SK-N-MC (cell line): ENCODE data around the gene PDZD4.

Source experiments
- FOXP2 ChIP-seq: optimal IDR thresholded peaks from 2 replicates; pipeline ENCODE3; 2011; ENCODE audit warnings: mild to moderate bottlenecking, moderate library complexity; ENCODE audit not compliant: insufficient read depth; ENCODE audit errors: extremely low read length, control extremely low read depth
- POLR2AphosphoS5 ChIP-seq: IDR thresholded peaks from 2 replicates; pipeline ENCODE4 v1.6.1; 2012; ENCODE audit warnings: mild to moderate bottlenecking, low read depth, low read length, borderline replicate concordance

DNA sequence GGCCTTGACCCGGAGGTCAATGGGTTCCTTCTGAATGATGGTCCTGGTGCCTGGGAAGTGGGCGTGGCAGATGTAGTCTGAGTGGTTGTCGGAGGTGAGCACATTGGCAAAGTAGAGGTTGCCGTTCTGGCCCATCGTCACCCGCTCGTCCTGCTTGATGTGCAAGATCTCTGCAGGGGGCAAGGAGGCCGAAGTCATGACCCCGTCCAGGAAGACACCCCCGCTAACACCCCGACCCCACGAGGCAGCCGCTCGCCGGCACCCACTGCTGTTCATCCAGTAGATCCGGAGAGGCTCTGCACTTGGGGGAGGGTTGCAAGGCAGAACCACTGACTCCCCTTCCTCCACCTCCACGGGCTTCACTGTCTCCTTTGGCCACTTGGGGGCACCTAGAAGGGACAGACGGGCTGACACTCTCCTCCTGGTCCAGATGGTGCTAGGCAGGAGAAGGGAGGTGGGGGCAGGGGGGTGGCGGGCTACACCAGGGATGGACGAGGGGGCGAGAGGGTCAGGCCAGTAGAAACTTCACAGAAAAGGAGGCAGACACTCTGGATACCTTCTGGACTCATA lies 40.5 kb upstream of the PDZD4 start:
- TF ChIP-seq FOXP2 (no peak), POLR2AphosphoS5 (no peak)
